BLaER1 treated with 17β-estradiol and CSF1 and Interleukin-3, amounts not matched to agents 10 nM and 100 nM (cell line): ENCODE data around the gene MED4.
A peak's percentile ranks its signal among the peaks of the same experiment; 100 is the strongest.

Source experiments
- H3K27ac ChIP-seq, 11 experiments: shearing (Covaris generic); formaldehyde crosslinking; 2 replicates each; pipeline ENCODE4 v1.8.1; 2022
- H3K27me3 ChIP-seq, 11 experiments: shearing (Covaris generic); formaldehyde crosslinking; 2 replicates each; pipeline ENCODE4 v1.8.1; 2022
- H3K36me3 ChIP-seq, 11 experiments: shearing (Covaris generic); formaldehyde crosslinking; 2 replicates each; pipeline ENCODE4 v1.8.1; 2022
- H3K4me1 ChIP-seq, 10 experiments: shearing (Covaris generic); formaldehyde crosslinking; 2 replicates each; pipeline ENCODE4 v1.8.1; 2022
- H3K4me2 ChIP-seq, 11 experiments: shearing (Covaris generic); formaldehyde crosslinking; 2 replicates each; pipeline ENCODE4 v1.8.1; 2022
- H3K4me3 ChIP-seq, 10 experiments: shearing (Covaris generic); formaldehyde crosslinking; 2 replicates each; pipeline ENCODE4 v1.8.1; 2022
- H3K9ac ChIP-seq, 11 experiments: shearing (Covaris generic); formaldehyde crosslinking; 2 replicates each; pipeline ENCODE4 v1.8.1; 2022
- H3K9me3 ChIP-seq, 11 experiments: shearing (Covaris generic); formaldehyde crosslinking; replicated peaks in 1 of 11; 2 replicates each; pipeline ENCODE4 v1.8.1; 2022
- H4K20me1 ChIP-seq, 11 experiments: shearing (Covaris generic); formaldehyde crosslinking; 2 replicates each; pipeline ENCODE4 v1.8.1; 2022
- Cebpa-rat ChIP-seq, 11 experiments: shearing (Covaris generic); IDR thresholded peaks; 2 replicates each; pipeline ENCODE4 v1.8.1; 2022

The MED4 gene

GRCh38 chr13:48094781-48095502, at the start of gene MED4:
Gene MED4 (minus strand): TSS chr13:48095104. CDS start chr13:48095078, 26 bp downstream.
- H3K9me3 ChIP-seq, result peaks cover 0 to 8% (median 6%) of the 10 kb centered on the region in 11 experiments; a peak in 10 of 22 replicates
- peaks cover 21 to 38% (median 25%) of the 10 kb centered on the region in 10 experiments for H3K4me1 ChIP-seq
- peak within 1 kb of the TSS; percentile 85 to 98 (median 93) for H3K4me2 ChIP-seq
- peaks cover 0 to 21% (median 5%) of the 10 kb centered on the region in 11 experiments; a peak in 6 of 22 replicates for H3K36me3 ChIP-seq
- H3K9ac ChIP-seq, result peak within 1 kb of the TSS; percentile 94 to 99 (median 98)
- no peaks in the 10 kb centered on the region for H3K27me3 ChIP-seq
- peaks cover 18 to 47% (median 37%) of the 10 kb centered on the region in 11 experiments; a peak in 21 of 22 replicates for H4K20me1 ChIP-seq
- peak within 1 kb of the TSS; percentile 85 to 99 (median 96) for H3K4me3 ChIP-seq
- no peak for TF ChIP-seq Cebpa-rat (IDR thresholded peaks at IDR 0.05)
- H3K27ac ChIP-seq, result peak within 1 kb of the TSS; percentile 90 to 98 (median 95)

GRCh38 chr13:48144413-48145035, 49.6 kb upstream of the MED4 start:
- H3K4me1 ChIP-seq, result peaks cover 0 to 44% (median 13%) of the 10 kb centered on the region in 10 experiments; a peak in 16 of 20 replicates
- no peaks in the 10 kb centered on the region for H4K20me1 ChIP-seq
- peak overlapping the region in 9 of 11 experiments; percentile 10 to 83 (median 66); a peak in 14 of 22 replicates for H3K4me2 ChIP-seq
- no peaks in the 10 kb centered on the region for H3K27me3 ChIP-seq
- H3K9ac ChIP-seq, result peak overlapping the region in 2 of 11 experiments; percentile 45; a peak in 3 of 22 replicates
- H3K36me3 ChIP-seq, result no peaks in the 10 kb centered on the region
- peak overlapping the region in 10 of 11 experiments; percentile 27 to 76 (median 54); a peak in 16 of 22 replicates for H3K27ac ChIP-seq
- TF ChIP-seq Cebpa-rat (IDR thresholded peaks at IDR 0.05), result no peak
- H3K4me3 ChIP-seq, result no peak overlapping the region
- peaks cover 0 to 9% (median 5%) of the 10 kb centered on the region in 11 experiments; a peak in 7 of 22 replicates for H3K9me3 ChIP-seq

DNA sequence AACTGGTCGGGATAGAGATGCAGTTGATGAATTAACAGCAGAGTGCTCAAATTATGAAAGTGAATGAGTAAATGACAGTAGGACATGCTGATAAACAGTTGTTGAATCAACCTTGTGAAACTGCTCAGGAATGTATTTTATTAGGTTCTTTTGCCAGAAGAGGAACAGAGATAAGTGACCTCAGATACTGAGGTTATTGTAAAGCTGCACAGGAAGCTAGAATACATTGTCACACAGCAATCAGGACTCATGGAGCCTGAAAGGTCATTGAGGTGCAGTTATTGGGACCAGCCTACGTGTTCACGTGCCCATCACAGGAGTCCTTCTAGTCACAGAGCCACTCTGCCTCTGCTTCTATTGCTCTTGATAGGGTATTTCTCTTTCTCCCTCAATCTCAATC, 47.5 kb upstream of the MED4 start:
- Histone ChIP-seq H3K27ac (peak overlapping the region in 3 of 11 experiments; percentile 1 to 46 (median 32); a peak in 4 of 22 replicates), H3K9me3 (peaks cover 0 to 9% (median 5%) of the 10 kb centered on the region in 11 experiments; a peak in 7 of 22 replicates), H3K4me1 (peaks cover 0 to 44% (median 13%) of the 10 kb centered on the region in 10 experiments; a peak in 16 of 20 replicates), H3K36me3 (no peaks in the 10 kb centered on the region), H3K9ac (no peak overlapping the region), H3K27me3 (no peaks in the 10 kb centered on the region), H4K20me1 (no peaks in the 10 kb centered on the region), H3K4me2 (peak overlapping the region in 5 of 11 experiments; percentile 5 to 83 (median 59); a peak in 6 of 22 replicates), H3K4me3 (no peak overlapping the region)
- no peak for TF ChIP-seq Cebpa-rat (IDR thresholded peaks at IDR 0.05)

DNA sequence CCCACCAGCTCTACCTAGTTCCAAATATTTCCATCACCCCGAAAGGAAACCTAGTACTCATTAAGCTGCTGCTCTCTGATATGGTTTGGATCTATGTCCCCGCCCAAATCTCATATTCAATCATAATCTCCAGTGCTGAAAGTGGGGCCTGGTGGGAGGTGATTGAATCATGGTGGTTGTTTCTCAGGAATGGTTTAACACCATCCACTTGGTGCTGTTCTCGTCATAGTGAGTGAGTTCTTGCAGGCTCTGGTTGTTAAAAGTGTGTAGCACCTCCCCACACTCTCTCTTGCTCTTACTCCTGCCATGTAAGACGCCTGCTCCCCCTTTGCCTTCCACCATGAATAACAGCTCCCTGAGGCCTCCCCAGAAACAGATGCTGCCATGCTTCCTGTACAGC, 43.4 kb upstream of the MED4 start:
- no peak overlapping the region for H3K4me2 ChIP-seq
- no peak overlapping the region for H3K9ac ChIP-seq
- H3K4me3 ChIP-seq, result no peak overlapping the region
- H3K9me3 ChIP-seq, result peaks cover 0 to 8% (median 0%) of the 10 kb centered on the region in 11 experiments; a peak in 2 of 22 replicates
- no peaks in the 10 kb centered on the region for H3K27me3 ChIP-seq
- H3K36me3 ChIP-seq, result no peaks in the 10 kb centered on the region
- no peaks in the 10 kb centered on the region for H4K20me1 ChIP-seq
- H3K4me1 ChIP-seq, result peaks cover 0 to 18% (median 2%) of the 10 kb centered on the region in 10 experiments; a peak in 7 of 20 replicates
- H3K27ac ChIP-seq, result no peak overlapping the region
- TF ChIP-seq Cebpa-rat (IDR thresholded peaks at IDR 0.05), result no peak

- Histone ChIP-seq H3K36me3 (no peaks in the 10 kb centered on the region), H3K4me3 (no peak overlapping the region), H3K9ac (no peak overlapping the region), H3K4me2 (no peak overlapping the region), H3K27ac (no peak overlapping the region), H3K27me3 (no peaks in the 10 kb centered on the region), H3K9me3 (no peaks in the 10 kb centered on the region), H4K20me1 (no peaks in the 10 kb centered on the region), H3K4me1 (peaks cover 0 to 8% (median 6%) of the 10 kb centered on the region in 10 experiments; a peak in 13 of 20 replicates)
- no peak for TF ChIP-seq Cebpa-rat (IDR thresholded peaks at IDR 0.05)
Observed at GRCh38 chr13:48132961-48133360, 38.1 kb upstream of the MED4 start.

DNA sequence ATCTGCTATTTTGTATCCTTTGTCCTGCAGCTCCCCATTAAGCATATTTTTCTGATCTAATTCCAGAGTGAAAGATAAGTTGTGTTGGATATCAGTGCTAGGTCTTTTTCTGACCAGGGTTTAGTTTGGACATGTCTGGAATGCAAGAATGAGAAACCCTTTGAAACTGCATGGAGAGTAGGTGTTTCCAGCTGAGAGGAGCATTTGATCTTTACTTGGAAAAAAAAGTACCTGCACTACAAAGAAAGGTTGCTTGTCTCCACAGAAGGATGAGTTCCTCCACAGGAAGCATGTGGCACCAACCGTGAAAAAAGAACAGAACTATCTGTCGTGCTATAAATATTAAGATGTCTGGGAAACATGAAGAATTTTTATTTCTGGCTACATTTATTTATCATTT, 36.6 kb upstream of the MED4 start:
- no peaks in the 10 kb centered on the region for H4K20me1 ChIP-seq
- H3K9ac ChIP-seq, result no peak overlapping the region
- H3K27ac ChIP-seq, result no peak overlapping the region
- H3K27me3 ChIP-seq, result no peaks in the 10 kb centered on the region
- H3K36me3 ChIP-seq, result no peaks in the 10 kb centered on the region
- TF ChIP-seq Cebpa-rat (IDR thresholded peaks at IDR 0.05), result no peak
- peaks cover 7 to 20% (median 16%) of the 10 kb centered on the region in 10 experiments; a peak in 19 of 20 replicates for H3K4me1 ChIP-seq
- H3K4me2 ChIP-seq, result peak overlapping the region in 7 of 11 experiments; percentile 2 to 63 (median 37); a peak in 9 of 22 replicates
- no peaks in the 10 kb centered on the region for H3K9me3 ChIP-seq
- H3K4me3 ChIP-seq, result no peak overlapping the region

DNA sequence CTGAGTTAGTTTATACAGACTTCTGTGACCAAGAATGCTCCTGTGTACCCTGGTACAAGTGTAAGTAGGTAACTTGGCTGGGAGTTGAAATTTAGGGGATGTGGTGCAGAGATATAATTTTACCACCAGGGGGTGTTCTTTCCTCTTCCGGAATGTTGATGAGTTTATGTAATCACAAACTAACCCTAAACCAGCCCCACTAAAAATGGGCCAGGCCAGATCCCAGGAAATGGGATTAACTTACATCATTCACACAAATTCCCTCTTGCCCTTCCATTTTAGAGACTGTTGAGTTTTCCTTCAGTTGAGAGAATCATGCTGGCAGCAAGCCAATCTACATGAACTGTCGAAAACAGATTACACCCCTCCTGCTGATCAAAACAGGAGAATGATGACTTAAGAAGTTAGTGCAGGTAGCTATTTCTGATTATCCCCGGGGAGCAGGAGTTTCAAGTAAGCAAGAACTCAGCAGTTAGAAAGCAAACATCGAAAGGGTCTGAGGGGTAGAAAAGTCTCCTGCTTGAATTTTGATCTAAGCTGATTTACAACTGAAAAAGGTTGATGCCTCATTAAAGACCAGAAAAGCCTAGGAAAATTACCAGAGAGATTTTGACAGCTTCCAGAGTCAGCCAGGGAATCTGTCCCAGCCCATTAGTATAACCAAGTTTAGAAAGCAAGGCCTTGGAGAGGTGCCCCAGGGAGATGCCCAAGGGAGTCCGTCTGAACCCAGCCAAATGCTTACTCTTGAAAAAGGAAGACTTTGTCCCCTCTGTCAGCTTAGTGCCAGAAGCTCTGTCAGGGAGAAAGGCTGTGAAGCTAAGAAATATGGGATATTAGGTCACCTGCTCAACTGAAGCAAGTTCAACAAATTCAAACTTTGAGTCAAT, 32.3 kb upstream of the MED4 start:
- no peak for TF ChIP-seq Cebpa-rat (IDR thresholded peaks at IDR 0.05)
- no peaks in the 10 kb centered on the region for H3K9me3 ChIP-seq
- no peaks in the 10 kb centered on the region for H3K36me3 ChIP-seq
- peak overlapping the region in 7 of 11 experiments; percentile 2 to 40 (median 27); a peak in 8 of 22 replicates for H3K27ac ChIP-seq
- H3K4me1 ChIP-seq, result peaks cover 7 to 20% (median 16%) of the 10 kb centered on the region in 10 experiments; a peak in 19 of 20 replicates
- peak overlapping the region; percentile 17 to 65 (median 42); a peak in 21 of 22 replicates for H3K4me2 ChIP-seq
- no peaks in the 10 kb centered on the region for H3K27me3 ChIP-seq
- no peak overlapping the region for H3K4me3 ChIP-seq
- peak overlapping the region in 2 of 11 experiments; percentile 11 to 19; a peak in 3 of 22 replicates for H3K9ac ChIP-seq
- H4K20me1 ChIP-seq, result no peaks in the 10 kb centered on the region

DNA sequence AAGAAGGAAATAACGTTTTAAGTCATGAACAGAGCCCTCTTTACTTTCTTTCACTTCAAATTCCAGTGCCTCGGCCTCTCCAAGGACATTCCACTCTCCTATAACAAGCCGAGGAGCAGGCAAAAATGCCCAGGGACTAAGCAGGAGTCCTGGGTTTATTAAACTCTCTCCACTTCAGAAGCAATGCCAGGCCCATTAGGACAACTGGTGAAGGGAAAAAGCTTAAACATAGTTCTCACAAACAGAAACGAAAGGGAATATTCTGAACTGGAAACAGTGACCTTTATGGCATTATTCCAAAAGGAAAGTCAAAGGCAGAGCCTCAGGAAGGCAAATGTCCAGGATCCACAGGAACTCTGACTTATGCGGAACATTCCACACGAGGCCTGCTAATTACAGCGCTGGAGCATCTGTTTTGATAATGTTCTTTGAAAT, 30.9 kb upstream of the MED4 start:
- H3K27me3 ChIP-seq, result no peaks in the 10 kb centered on the region
- peaks cover 6 to 20% (median 10%) of the 10 kb centered on the region in 10 experiments; a peak in 19 of 20 replicates for H3K4me1 ChIP-seq
- H3K27ac ChIP-seq, result no peak overlapping the region
- no peak overlapping the region for H3K9ac ChIP-seq
- no peaks in the 10 kb centered on the region for H3K36me3 ChIP-seq
- no peak for TF ChIP-seq Cebpa-rat (IDR thresholded peaks at IDR 0.05)
- H3K4me2 ChIP-seq, result no peak overlapping the region
- no peak overlapping the region for H3K4me3 ChIP-seq
- H4K20me1 ChIP-seq, result no peaks in the 10 kb centered on the region
- no peaks in the 10 kb centered on the region for H3K9me3 ChIP-seq
